Activated CD4-positive, alpha-beta memory T cell treated with anti-CD3 and anti-CD28 coated beads, Interleukin-2, amount 10 ng/mL, durations not matched to agents 7 days and 5 days (primary cell): Measurements from ENCODE around the gene STAT5B. TPM values are rescaled to one million over a fixed set of nuclear protein-coding genes. Genes with fewer than 3 reads are reported as not detected.

Experiments used
- CTCF ChIA-PET: fragments of 350-600 bp; sonication (Branson Sonifier 250); formaldehyde crosslinking; loops from one replicate; lab custom pipeline; 2021; ENCODE audit warnings: antibody characterized with exemption, inconsistent platforms; lab: Charles Lee
- POLR2A ChIA-PET: fragments of 350-600 bp; sonication (Branson Sonifier 250); formaldehyde crosslinking; loops from one replicate; lab custom pipeline; 2021; ENCODE audit warnings: antibody characterized with exemption; lab: Charles Lee
- DNase-seq: peaks from one replicate; pipeline ENCODE4 v3.0.0-alpha.2; 2020
- H3K27ac Mint-ChIP-seq: one replicate; pipeline ENCODE4 v1.8.0; 2021; ENCODE audit warnings: mild to moderate bottlenecking, mixed read lengths
- H3K27me3 Mint-ChIP-seq: one replicate; pipeline ENCODE4 v1.8.0; 2021; ENCODE audit warnings: mixed read lengths
- H3K36me3 Mint-ChIP-seq: one replicate; pipeline ENCODE4 v1.8.0; 2021; ENCODE audit warnings: low read depth, mixed read lengths
- H3K4me1 Mint-ChIP-seq: one replicate; pipeline ENCODE4 v1.8.0; 2021; ENCODE audit warnings: mixed read lengths
- H3K4me3 Mint-ChIP-seq: one replicate; pipeline ENCODE4 v1.8.0; 2021; ENCODE audit warnings: mild to moderate bottlenecking, mixed read lengths
- H3K9me3 Mint-ChIP-seq: one replicate; pipeline ENCODE4 v1.8.0; 2021; ENCODE audit warnings: mixed read lengths
- total RNA-seq, 2 experiments: library from RNA; stranded (reverse); gene quantifications; one replicate each; pipeline ENCODE4 v1.2.3, GENCODE V29; 2021

The STAT5B gene
- total RNA-seq, 2 experiments from 2014 or later = 163 to 171 TPM

DNA sequence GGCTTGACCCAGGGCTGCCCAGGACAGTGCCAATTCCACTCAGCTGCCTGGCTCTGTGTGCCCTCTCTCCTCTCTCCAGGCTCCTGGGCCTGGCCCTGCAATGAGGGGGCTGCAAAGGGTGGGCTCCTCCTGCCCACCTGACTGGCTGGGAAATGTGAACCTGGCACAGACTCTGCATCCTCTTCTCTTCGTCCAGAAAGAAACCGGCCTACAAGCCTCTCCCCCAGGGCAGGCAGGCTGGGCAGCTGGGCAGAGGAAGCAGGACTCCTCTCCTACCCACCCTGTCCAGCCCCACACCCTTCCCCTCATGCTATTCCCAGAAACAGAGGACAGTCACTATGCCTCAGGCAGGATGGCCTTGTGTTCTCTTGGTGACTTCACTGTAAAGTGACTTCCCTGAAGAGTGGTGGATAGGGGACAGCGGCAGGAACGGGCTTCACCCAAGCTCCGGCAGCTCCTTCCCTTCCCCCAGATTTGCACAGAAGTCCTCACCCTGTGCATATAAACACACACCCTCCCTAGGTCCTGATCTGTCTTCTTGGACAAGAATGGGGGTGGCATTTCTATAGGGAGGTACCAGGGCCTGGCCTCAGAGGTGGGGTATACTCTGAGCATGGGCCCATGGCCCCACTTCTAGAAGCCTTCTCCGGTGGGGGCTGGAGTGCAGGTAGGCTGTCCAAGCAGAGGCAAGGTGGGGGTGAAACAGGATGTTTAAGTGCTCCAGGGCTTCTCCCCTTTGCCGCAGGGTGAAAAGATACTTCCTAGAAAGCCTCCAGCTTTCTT, 7.2 kb upstream of the STAT5B start:
- no peaks in the 10 kb centered on the region for H3K9me3 Mint-ChIP-seq
- DNase-seq = no peak
- ChIA-PET POLR2A (interaction anchor here (11.7 kb wide), 1 partner anchor 9 kb away, joined by 193 read pairs; the partner anchor contains the start of gene STAT5B), CTCF (no interaction called here)
- H3K4me3 Mint-ChIP-seq = no peak overlapping the region
- no peaks in the 10 kb centered on the region for H3K27me3 Mint-ChIP-seq
- H3K36me3 Mint-ChIP-seq = peaks cover 4% of the 10 kb centered on the region
- peaks cover 27% of the 10 kb centered on the region for H3K4me1 Mint-ChIP-seq
- H3K27ac Mint-ChIP-seq = no peak overlapping the region

DNA sequence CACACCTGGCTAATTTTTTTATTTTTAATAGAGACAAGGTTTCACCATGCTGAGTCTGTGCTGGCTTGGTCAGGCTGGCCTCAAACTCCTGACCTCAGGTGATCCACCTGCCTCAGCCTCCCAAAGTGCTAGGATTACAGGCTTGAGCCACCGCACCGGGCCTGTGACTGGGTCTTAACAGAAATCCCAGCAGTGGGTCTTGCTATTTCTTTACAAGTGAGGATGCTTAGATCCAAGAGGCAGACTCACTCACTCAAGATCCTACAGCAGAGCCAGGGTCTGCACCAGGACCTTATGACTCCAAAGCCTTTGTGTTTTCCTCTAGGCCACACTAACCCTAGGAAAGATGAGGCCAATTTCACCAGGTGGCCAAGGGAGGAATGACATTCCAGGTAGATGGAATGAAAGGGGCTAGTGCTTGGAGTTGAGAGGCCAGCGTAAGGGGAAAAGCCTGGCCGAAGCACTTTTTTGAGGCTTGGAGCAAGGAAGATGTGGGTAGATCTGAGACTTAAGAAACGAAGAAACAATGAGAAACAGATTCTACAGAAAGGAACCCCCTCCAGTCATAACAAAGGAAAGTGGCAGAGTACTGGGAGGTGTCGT, 6.4 kb upstream of the STAT5B start:
- H3K4me3 Mint-ChIP-seq = no peak overlapping the region
- CTCF ChIA-PET = no interaction called here
- POLR2A ChIA-PET = interaction anchor here (1.2 to 11.7 kb wide), 2 partner anchors 8 to 30 kb away, joined by 3 to 193 read pairs; partner anchors contain the start of gene STAT5B
- H3K36me3 Mint-ChIP-seq = peaks cover 4% of the 10 kb centered on the region
- H3K27me3 Mint-ChIP-seq = no peaks in the 10 kb centered on the region
- H3K4me1 Mint-ChIP-seq = peaks cover 27% of the 10 kb centered on the region
- no peaks in the 10 kb centered on the region for H3K9me3 Mint-ChIP-seq
- no peak for DNase-seq
- H3K27ac Mint-ChIP-seq = no peak overlapping the region

DNA sequence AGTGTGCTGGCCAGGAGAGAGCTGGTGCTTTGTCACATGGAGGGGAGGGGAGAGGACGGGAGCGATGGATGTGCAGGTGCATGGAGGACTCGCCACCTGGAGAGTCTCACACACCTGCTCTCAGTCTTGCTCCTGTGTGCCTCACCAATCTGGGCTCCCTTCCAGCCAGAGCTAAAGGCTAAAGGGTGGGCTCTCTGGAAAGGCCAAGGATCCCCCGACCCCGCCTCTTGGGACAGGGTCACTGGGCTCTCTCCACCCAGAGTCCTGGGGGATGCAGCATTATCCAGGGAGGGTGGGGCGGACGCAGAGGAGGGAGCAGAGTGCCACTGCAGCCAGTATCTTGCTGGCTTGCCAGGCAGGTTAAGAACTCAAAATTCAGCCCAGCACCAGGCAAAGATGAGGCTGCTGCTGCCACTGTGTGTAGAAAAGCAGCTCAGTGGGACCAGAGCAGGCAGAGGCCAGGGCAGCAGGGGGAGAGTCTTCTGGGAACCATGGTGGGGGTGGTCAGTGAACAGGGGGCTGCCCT, 5.4 kb upstream of the STAT5B start:
- no peaks in the 10 kb centered on the region for H3K9me3 Mint-ChIP-seq
- no peak overlapping the region for H3K27ac Mint-ChIP-seq
- ChIA-PET CTCF (no interaction called here), POLR2A (interaction anchor here (1.2 to 11.7 kb wide), 2 partner anchors 7 to 31 kb away, joined by 3 to 193 read pairs; partner anchors contain the start of gene STAT5B)
- H3K36me3 Mint-ChIP-seq = peaks cover 6% of the 10 kb centered on the region
- H3K4me1 Mint-ChIP-seq = peaks cover 25% of the 10 kb centered on the region
- DNase-seq = peak; percentile 4
- no peaks in the 10 kb centered on the region for H3K27me3 Mint-ChIP-seq
- no peak overlapping the region for H3K4me3 Mint-ChIP-seq

DNA sequence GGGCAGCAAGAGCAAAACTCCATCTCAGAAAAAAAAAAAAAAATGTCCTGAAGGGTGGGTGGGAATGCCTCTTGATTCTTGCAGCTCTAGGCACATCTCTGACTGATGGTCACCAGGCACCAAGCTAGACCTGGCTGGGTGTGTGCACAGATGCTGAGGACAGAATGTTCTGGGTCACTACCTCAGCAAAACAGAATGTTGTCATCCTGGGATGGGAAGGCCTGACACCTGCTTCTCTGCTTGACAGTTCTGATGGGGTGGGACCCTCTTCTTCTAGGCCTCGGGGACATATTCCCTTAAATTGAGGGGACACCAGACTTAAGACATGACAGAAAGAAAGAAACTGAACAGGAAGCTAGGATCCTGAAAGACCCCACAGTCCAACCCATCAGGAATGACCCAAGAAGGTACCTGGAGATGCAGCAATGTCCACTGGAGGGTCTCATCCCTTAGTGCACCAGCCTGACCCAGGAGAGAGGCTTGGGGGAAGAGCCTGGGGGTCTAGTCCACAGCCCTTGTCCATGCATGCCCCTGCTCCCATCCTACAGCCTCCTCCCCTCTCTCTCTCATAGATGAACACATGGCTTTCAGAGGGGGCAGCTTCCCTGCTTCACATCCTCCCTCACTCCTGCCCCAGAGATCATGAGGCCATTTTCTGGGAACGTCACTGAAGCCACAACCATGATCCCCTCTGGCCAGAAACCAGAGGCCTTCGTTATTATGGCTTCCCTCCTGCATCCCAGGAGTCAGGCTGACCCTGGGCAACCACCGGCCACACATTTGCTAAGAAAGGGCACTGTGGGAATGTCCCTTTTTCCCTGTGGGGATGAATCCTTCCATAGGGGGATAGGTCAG, 3.8 kb upstream of the STAT5B start:
- Mint-ChIP-seq H3K36me3 (peaks cover 12% of the 10 kb centered on the region), H3K27me3 (no peaks in the 10 kb centered on the region), H3K9me3 (no peaks in the 10 kb centered on the region), H3K4me1 (peaks cover 17% of the 10 kb centered on the region), H3K4me3 (no peak overlapping the region), H3K27ac (no peak overlapping the region)
- CTCF ChIA-PET = no interaction called here
- DNase-seq = peak; percentile 14
- POLR2A ChIA-PET = interaction anchor here (0.6 to 13.0 kb wide), 3 partner anchors 7 to 30 kb away, joined by 3 to 245 read pairs (median 193); partner anchors contain the start of gene STAT5A

DNA sequence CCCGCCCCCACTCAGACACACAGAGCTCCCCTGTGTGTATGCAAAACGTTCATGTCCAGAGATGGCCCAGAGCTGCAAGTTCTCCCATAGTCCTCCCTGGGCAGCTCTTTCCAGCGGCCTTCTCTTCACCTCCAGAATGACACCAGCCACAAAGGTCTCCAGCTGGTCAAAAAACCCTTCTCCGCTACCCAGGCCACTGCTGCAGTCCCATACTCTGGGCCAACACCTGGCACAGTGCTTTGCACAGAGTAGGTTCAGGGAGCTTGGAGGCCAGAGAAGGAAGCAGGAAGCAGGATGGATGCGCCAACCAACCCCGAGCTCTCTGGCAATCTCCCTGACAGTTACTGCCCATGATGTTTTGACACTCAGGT, 1.1 kb upstream of the STAT5B start:
- H3K4me3 Mint-ChIP-seq = peak overlapping the region; percentile 76
- H3K27ac Mint-ChIP-seq = peak overlapping the region; percentile 69
- DNase-seq = peak; percentile 17
- H3K4me1 Mint-ChIP-seq = peaks cover 31% of the 10 kb centered on the region
- CTCF ChIA-PET = interaction anchor here (0.9 to 3.8 kb wide), 5 partner anchors 11 to 96 kb away, joined by 3 to 18 read pairs (median 5); partner anchors contain the start of genes KCNH4 and STAT5A
- H3K9me3 Mint-ChIP-seq = no peaks in the 10 kb centered on the region
- no peaks in the 10 kb centered on the region for H3K27me3 Mint-ChIP-seq
- POLR2A ChIA-PET = interaction anchor here (0.8 to 13.0 kb wide), 10 partner anchors 9 to 124 kb away, joined by 3 to 245 read pairs (median 4); partner anchors contain the start of genes STAT3 and STAT5A
- peaks cover 16% of the 10 kb centered on the region for H3K36me3 Mint-ChIP-seq

DNA sequence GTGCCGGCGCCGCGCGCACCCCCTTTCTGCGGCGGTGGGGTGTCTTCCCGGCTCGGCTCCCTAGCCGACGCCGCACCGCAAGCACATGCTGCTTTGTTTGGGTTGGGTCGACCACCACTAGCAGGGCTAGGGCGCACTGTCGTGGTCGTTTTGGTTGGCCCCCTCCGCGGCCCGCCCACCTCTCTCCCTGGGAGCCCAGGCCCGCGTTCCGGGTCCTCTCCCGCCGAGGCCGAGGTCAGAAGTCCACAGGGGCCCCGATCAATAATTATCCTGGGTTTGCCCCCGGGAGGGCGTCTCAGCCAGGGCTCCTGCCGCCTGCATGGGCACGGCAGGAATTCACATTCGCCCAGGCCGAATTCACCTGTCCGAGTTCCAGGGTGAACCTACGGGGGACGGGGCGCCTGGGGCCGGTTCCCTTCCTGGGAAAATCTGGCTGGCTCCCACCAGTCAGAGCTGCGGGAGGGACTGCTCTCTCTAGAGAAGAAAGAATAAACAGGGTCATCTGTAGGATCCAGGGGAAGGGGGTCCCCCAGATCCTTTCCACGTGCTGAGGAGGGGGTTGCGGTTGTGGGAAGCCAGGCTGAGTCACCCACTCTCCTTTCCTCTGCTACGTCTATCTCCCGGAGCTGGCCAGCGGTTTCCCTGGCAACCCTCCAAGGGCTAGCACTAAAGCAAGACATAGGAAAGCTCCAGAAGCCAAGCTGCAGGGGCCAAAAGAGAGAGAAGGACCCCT, 584 bp upstream of the STAT5B start:
- ChIA-PET POLR2A (interaction anchor here (0.8 to 13.0 kb wide), 12 partner anchors 9 to 310 kb away, joined by 3 to 245 read pairs (median 4); partner anchors contain the start of genes CNP, STAT3 and STAT5A), CTCF (interaction anchor here (0.9 to 3.8 kb wide), 5 partner anchors 11 to 96 kb away, joined by 3 to 18 read pairs (median 5); partner anchors contain the start of genes KCNH4 and STAT5A)
- Mint-ChIP-seq H3K4me1 (peaks cover 36% of the 10 kb centered on the region), H3K9me3 (no peaks in the 10 kb centered on the region), H3K36me3 (peaks cover 16% of the 10 kb centered on the region), H3K4me3 (peak overlapping the region; percentile 76), H3K27ac (peak overlapping the region; percentile 69), H3K27me3 (no peaks in the 10 kb centered on the region)
- DNase-seq = peak; percentile 41

DNA sequence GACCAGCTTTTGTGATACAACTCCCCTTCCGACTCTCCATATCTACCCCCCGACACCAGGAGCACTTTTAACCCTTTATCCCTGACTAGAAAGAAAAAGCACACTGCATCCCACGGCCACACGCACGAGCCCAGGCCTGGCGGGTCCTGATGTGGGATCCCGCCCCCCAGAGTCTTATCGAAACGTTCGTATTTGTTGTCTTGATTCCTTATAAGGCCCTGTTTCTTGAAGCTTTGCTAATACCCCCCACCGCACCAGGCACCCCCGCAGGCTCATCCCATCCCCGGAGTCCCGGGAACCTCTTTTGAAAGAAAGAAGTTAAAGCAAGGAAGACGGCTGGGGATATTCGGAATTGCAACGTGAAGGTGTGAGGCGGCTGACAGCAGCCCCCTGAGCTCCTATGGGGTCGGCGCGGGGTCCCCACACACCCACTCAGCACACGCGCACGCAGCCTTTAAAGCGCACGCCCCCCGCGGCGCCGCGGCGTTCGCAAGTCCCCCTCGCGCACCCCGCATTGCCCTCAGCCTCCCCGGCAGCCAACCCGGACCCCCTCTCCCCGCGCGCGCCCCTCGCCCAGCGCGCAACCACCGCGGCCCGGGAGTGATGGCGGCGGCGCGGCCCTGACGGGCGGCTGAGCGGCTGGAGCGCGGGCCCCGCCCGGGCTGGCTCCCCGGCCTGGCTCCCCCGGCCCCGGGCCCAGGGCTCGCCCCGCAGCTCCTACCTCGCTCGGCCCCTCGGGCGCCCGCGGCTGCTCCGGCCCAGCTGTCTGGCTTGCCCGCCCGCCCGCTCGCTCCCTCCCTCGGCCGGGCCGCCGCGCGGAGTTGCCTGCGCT, 448 bp downstream of the STAT5B start:
- DNase-seq = peak; percentile 37
- Mint-ChIP-seq H3K27ac (peak overlapping the region; percentile 83), H3K27me3 (no peaks in the 10 kb centered on the region), H3K4me3 (peak overlapping the region; percentile 88), H3K36me3 (peaks cover 18% of the 10 kb centered on the region), H3K9me3 (no peaks in the 10 kb centered on the region), H3K4me1 (peaks cover 46% of the 10 kb centered on the region)
- ChIA-PET POLR2A (interaction anchor here (0.9 to 13.0 kb wide), 15 partner anchors 10 to 332 kb away, joined by 3 to 245 read pairs (median 4); partner anchors contain the start of genes CNP, DNAJC7, GHDC and NAGLU), CTCF (interaction anchor here (0.7 to 3.8 kb wide), 3 partner anchors 27 to 109 kb away, joined by 6 to 18 read pairs (median 17); no protein-coding TSS in a partner anchor)

DNA sequence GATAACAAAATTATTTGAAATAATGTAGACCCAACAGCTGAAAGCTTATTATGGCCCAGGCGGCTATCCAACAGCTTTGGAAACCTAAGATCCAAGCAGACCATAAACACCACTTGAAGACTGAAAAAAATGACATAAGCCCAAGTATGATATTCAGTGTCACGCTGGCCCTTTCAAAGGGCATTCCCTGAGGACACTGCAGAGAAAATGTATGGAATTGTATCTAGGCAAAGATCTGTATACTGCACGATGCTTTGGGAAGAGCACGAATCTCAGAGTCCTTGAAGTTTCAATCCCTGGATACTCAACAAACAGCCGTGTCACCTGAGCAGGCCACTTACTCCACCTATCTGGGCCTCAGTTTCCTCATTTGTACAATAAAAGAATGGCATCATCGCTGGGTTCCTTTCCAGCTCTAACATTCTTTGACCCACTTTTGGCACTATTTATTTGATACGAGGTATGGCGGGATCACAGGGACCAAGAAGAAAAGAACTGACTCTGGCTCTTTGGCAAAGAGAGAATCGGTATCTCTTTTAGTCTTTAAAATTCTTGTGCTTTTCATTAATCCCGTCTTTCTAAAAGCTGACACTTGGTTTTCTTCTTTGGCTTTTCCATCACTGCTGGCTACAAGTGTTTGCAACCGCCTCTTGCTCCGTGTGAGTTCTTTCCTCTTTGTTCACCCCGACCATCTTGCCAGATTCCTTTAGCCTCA, 1.2 kb downstream of the STAT5B start:
- POLR2A ChIA-PET = interaction anchor here (0.9 to 13.0 kb wide), 15 partner anchors 9 to 333 kb away, joined by 3 to 245 read pairs (median 4); partner anchors contain the start of genes CNP, DHX58, DNAJC7 and GHDC
- peaks cover 53% of the 10 kb centered on the region for H3K4me1 Mint-ChIP-seq
- H3K27me3 Mint-ChIP-seq = no peaks in the 10 kb centered on the region
- H3K4me3 Mint-ChIP-seq = peak overlapping the region; percentile 88
- H3K27ac Mint-ChIP-seq = peak overlapping the region; percentile 83
- H3K9me3 Mint-ChIP-seq = no peaks in the 10 kb centered on the region
- peaks cover 21% of the 10 kb centered on the region for H3K36me3 Mint-ChIP-seq
- CTCF ChIA-PET = interaction anchor here (0.6 to 3.8 kb wide), 3 partner anchors 26 to 52 kb away, joined by 3 to 18 read pairs (median 17); no protein-coding TSS in a partner anchor
- DNase-seq = peak; percentile 15

DNA sequence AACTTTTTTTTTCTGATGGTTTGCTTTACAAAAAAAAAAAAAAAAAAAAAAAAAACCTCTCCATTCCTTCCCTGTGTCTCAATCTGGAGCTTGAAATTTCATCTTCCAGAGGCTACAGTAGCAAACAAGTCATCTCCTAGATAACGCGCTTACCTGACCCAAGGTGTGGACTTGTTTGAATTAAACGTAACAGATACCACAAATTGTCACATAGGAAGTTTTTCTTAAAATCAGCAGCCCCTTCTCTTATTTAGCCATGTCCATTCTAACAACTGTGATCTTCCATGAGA, 2.0 kb downstream of the STAT5B start:
- no peak for DNase-seq
- Mint-ChIP-seq H3K4me3 (peak overlapping the region; percentile 88), H3K36me3 (peaks cover 26% of the 10 kb centered on the region), H3K4me1 (peaks cover 61% of the 10 kb centered on the region), H3K27ac (peak overlapping the region; percentile 83), H3K27me3 (no peaks in the 10 kb centered on the region), H3K9me3 (no peaks in the 10 kb centered on the region)
- ChIA-PET CTCF (interaction anchor here (0.6 to 3.8 kb wide), 3 partner anchors 25 to 51 kb away, joined by 3 to 18 read pairs (median 17); no protein-coding TSS in a partner anchor), POLR2A (interaction anchor here (1.0 to 13.0 kb wide), 10 partner anchors 8 to 307 kb away, joined by 3 to 245 read pairs (median 8); partner anchors contain the start of genes CNP, DHX58, DNAJC7 and GHDC)
